Endodermal cell (in vitro differentiated cells): Measurements from ENCODE around the gene RAI14. TPM values are rescaled to one million over a fixed set of nuclear protein-coding genes. Genes with fewer than 3 reads are reported as not detected.

Experiments
- DNase-seq: peaks from one replicate; pipeline ENCODE4 v3.0.0-alpha.2; 2017
- H3K27ac ChIP-seq: 2 replicates; pipeline ENCODE4 v1.5.1; 2013; ENCODE audit warnings: mild to moderate bottlenecking, low read depth, low read length, moderate library complexity
- H3K27me3 ChIP-seq: 2 replicates; pipeline ENCODE4 v1.6.1; 2013; ENCODE audit warnings: mild to moderate bottlenecking, low read length, moderate library complexity; ENCODE audit not compliant: insufficient read depth, control insufficient read depth, poor library complexity, severe bottlenecking
- H3K36me3 ChIP-seq: 2 replicates; pipeline ENCODE4 v1.7.0; 2013; ENCODE audit warnings: mild to moderate bottlenecking, low read length, moderate library complexity; ENCODE audit not compliant: control insufficient read depth, insufficient read depth
- H3K4me1 ChIP-seq: one replicate; pipeline ENCODE4 v1.7.0; 2013; ENCODE audit warnings: low read length; ENCODE audit not compliant: control insufficient read depth, insufficient read depth
- H3K4me3 ChIP-seq: 2 replicates; pipeline ENCODE4 v1.5.1; 2013; ENCODE audit warnings: mild to moderate bottlenecking, low read length, moderate library complexity
- H3K9ac ChIP-seq: 2 replicates; pipeline ENCODE4 v1.6.1; 2013; ENCODE audit warnings: mild to moderate bottlenecking, low read length, moderate library complexity; ENCODE audit not compliant: poor library complexity, severe bottlenecking; ENCODE audit errors: extremely low read depth
- H3K9me3 ChIP-seq: 2 replicates; pipeline ENCODE4 v1.6.1; 2013; ENCODE audit warnings: mild to moderate bottlenecking, low read length, moderate library complexity; ENCODE audit not compliant: control insufficient read depth
- H3K27ac Mint-ChIP-seq: 2 replicates; pipeline ENCODE4 v1.8.0; 2020; ENCODE audit warnings: mixed read lengths
- H3K27me3 Mint-ChIP-seq: 2 replicates; pipeline ENCODE4 v1.8.0; 2021; ENCODE audit warnings: mild to moderate bottlenecking, mixed read lengths; ENCODE audit not compliant: insufficient read depth
- H3K36me3 Mint-ChIP-seq: 2 replicates; pipeline ENCODE4 v1.8.0; 2020; ENCODE audit warnings: low read depth, mixed read lengths
- H3K4me1 Mint-ChIP-seq: 2 replicates; pipeline ENCODE4 v1.8.0; 2020; ENCODE audit warnings: mixed read lengths
- H3K4me3 Mint-ChIP-seq: 2 replicates; pipeline ENCODE4 v1.8.0; 2020; ENCODE audit warnings: mild to moderate bottlenecking, moderate library complexity, mixed read lengths
- H3K9me3 Mint-ChIP-seq: 2 replicates; pipeline ENCODE4 v1.8.0; 2020; ENCODE audit warnings: mild to moderate bottlenecking, mixed read lengths
- WGBS, 2 experiments: methylation state at CpG; one replicate each; pipeline versions ENCODE4 v1.1.5 to v1.1.7; 2013; ENCODE audit warnings: missing lambda C conversion rate in 2 of 2, mixed read lengths in 1 of 2; ENCODE audit not compliant: insufficient coverage in 1 of 2, insufficient read length in 1 of 2; 5-methylcytosine and 5-hydroxymethylcytosine counted together
- total RNA-seq, 2 donors: library from RNA; stranded (reverse); fragmentation: NEBNext Ultra II Directional in 1 of 2; extraction: Animal tissue kit (Norgen Biotek cat#: 25700) in 1 of 2; gene quantifications; 2 replicates in 1 of 2; 3 replicates in 1 of 2; pipeline ENCODE4 v1.2.1, GENCODE V29; 2021
- TF ChIP-seq, protein P1 (sequence below): fragments of 200-600 bp; sonication (generic); conservative IDR thresholded peaks from 2 replicates; pipeline ENCODE4 v1.5.0; 2021; ENCODE audit warnings: antibody characterized with exemption, mild to moderate bottlenecking

RAI14 gene
- total RNA-seq, 2 donors from 2014 or later: 66.6 to 87.5 TPM

DNA sequence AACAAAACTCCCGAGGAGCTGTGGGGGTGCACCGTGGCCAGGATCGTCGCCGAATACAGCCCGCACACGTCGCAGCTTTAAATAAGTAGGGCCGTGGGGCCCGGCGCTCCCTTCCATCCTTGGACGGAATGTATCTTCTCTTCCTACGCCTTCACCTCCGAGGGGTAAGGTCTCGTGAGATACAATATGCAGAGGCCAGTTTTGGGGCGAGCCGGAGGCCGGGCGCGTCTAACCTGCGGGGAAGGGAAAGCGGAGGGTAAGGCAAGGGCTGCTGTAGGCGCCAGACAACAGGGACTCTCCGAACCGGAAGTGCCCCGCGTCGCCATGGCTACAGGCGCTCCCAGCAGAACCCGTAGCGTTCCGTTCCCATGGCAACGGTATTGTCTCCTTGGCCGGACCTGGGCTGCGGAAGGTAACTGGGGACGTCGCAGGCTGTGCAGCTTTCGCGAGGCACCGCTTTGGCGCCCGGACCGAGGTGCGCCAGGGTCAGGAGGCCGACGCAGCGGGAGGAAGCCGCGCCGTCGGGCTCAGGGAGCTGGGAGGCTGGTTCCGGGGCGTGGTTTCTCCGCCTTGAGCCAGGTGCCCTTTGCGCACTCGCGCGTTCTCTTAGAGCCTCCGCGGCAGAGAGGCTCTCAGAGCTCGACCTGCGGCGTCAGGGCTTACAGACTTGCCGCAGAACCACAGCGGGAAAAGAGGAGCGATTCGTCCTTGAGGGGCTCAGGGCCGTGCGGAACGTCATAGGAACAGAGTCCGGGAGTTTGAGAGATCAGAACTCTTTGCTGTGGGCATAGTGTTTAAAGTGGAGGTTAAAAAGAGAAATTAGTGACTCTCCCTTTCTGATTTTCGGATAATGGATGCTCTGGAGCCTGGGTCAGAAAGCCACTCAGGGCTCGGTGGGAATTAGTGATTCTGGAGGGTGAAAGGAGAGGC lies 182.9 kb downstream of the RAI14 start, which contains the start of gene TTC23L:
Gene TTC23L (plus strand): TSS at position 380 of the 930 bp plus-strand sequence. CDS start 1,508 bp downstream, outside the sequence.
- H3K27ac ChIP-seq: peak within 1 kb of the TSS; percentile 85
- H3K36me3 ChIP-seq: peaks cover under 1% of the 10 kb centered on the region
- H3K4me1 Mint-ChIP-seq: peaks cover 4% of the 10 kb centered on the region
- peaks cover 8% of the 10 kb centered on the region for H3K36me3 Mint-ChIP-seq
- WGBS, 2 experiments: 5 to 10% methylated on average over 44 to 73 of the region's 73 CpGs
- H3K9me3 Mint-ChIP-seq: peaks cover 3% of the 10 kb centered on the region
- no peaks in the 10 kb centered on the region for H3K4me1 ChIP-seq
- DNase-seq: peak; percentile 97
- TF ChIP-seq, protein P1, sequence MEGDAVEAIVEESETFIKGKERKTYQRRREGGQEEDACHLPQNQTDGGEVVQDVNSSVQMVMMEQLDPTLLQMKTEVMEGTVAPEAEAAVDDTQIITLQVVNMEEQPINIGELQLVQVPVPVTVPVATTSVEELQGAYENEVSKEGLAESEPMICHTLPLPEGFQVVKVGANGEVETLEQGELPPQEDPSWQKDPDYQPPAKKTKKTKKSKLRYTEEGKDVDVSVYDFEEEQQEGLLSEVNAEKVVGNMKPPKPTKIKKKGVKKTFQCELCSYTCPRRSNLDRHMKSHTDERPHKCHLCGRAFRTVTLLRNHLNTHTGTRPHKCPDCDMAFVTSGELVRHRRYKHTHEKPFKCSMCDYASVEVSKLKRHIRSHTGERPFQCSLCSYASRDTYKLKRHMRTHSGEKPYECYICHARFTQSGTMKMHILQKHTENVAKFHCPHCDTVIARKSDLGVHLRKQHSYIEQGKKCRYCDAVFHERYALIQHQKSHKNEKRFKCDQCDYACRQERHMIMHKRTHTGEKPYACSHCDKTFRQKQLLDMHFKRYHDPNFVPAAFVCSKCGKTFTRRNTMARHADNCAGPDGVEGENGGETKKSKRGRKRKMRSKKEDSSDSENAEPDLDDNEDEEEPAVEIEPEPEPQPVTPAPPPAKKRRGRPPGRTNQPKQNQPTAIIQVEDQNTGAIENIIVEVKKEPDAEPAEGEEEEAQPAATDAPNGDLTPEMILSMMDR: no peak
- peak within 1 kb of the TSS; percentile 81 for H3K9ac ChIP-seq
- H3K27ac Mint-ChIP-seq: peak within 1 kb of the TSS; percentile 94
- H3K27me3 ChIP-seq: no peaks in the 10 kb centered on the region
- H3K4me3 Mint-ChIP-seq: peak within 1 kb of the TSS; percentile 73
- peak within 1 kb of the TSS; percentile 89 for H3K4me3 ChIP-seq
- no peaks in the 10 kb centered on the region for H3K9me3 ChIP-seq
- peaks cover 9% of the 10 kb centered on the region for H3K27me3 Mint-ChIP-seq

GRCh38 chr5:34841816-34842215 lies 185.7 kb downstream of the RAI14 start:
- Mint-ChIP-seq H3K27me3 (peaks cover 3% of the 10 kb centered on the region), H3K9me3 (peaks cover 3% of the 10 kb centered on the region), H3K4me1 (peaks cover 4% of the 10 kb centered on the region), H3K4me3 (no peak overlapping the region), H3K27ac (no peak overlapping the region), H3K36me3 (peaks cover 6% of the 10 kb centered on the region)
- 92% methylated on average over 2 of the region's 2 CpGs; no CpG with 5 or more reads in 1 of the 2 experiments for WGBS, 2 experiments
- no peak overlapping the region for H3K4me3 ChIP-seq
- H3K9me3 ChIP-seq: no peaks in the 10 kb centered on the region
- H3K4me1 ChIP-seq: no peaks in the 10 kb centered on the region
- TF ChIP-seq, protein P1: no peak
- DNase-seq: no peak
- no peaks in the 10 kb centered on the region for H3K36me3 ChIP-seq
- H3K27ac ChIP-seq: no peak overlapping the region
- H3K9ac ChIP-seq: no peak overlapping the region
- no peaks in the 10 kb centered on the region for H3K27me3 ChIP-seq

DNA sequence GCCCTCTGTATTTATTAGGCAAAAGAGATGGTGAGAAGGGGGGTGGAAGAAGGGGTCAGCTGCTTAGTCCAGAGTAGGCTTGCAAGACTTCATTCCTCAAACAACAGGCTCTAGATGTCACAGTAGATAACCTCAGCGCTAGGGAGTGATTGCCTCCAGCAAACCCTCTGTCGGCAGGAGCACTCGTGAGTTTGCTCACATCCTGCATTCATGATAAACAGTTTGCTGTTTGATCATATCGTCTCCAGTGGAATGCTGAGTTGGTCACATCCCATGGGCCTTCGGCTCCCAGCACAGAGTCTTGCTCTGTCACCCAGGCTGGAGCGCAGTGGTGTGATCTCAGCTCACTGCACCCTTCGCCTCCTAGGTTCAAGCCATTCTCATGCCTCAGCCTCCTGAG lies 186.4 kb downstream of the RAI14 start:
- no peak overlapping the region for H3K4me3 ChIP-seq
- Mint-ChIP-seq H3K9me3 (peaks cover 3% of the 10 kb centered on the region), H3K4me3 (no peak overlapping the region), H3K4me1 (peaks cover 4% of the 10 kb centered on the region), H3K36me3 (peaks cover 6% of the 10 kb centered on the region), H3K27ac (no peak overlapping the region), H3K27me3 (no peaks in the 10 kb centered on the region)
- H3K9me3 ChIP-seq: no peaks in the 10 kb centered on the region
- H3K27me3 ChIP-seq: no peaks in the 10 kb centered on the region
- H3K9ac ChIP-seq: no peak overlapping the region
- no peaks in the 10 kb centered on the region for H3K36me3 ChIP-seq
- 94 to 95% methylated on average over 7 of the region's 7 CpGs for WGBS, 2 experiments
- TF ChIP-seq, protein P1: no peak
- H3K27ac ChIP-seq: no peak overlapping the region
- no peak for DNase-seq
- H3K4me1 ChIP-seq: no peaks in the 10 kb centered on the region
